GM19452 (cell line): ENCODE measurements around the gene TBCD.
"Not testable (repeated sequence)": the region's sequence is repeated elsewhere in the genome, so short reads cannot be mapped to it uniquely, and the experiment has no call there.

Source experiments
- ATAC-seq: cut with Tn5 transposase; IDR thresholded peaks from one replicate; pipeline ENCODE4 v1.9.1; 2021; ENCODE audit not compliant: unreplicated experiment

TBCD gene

DNA sequence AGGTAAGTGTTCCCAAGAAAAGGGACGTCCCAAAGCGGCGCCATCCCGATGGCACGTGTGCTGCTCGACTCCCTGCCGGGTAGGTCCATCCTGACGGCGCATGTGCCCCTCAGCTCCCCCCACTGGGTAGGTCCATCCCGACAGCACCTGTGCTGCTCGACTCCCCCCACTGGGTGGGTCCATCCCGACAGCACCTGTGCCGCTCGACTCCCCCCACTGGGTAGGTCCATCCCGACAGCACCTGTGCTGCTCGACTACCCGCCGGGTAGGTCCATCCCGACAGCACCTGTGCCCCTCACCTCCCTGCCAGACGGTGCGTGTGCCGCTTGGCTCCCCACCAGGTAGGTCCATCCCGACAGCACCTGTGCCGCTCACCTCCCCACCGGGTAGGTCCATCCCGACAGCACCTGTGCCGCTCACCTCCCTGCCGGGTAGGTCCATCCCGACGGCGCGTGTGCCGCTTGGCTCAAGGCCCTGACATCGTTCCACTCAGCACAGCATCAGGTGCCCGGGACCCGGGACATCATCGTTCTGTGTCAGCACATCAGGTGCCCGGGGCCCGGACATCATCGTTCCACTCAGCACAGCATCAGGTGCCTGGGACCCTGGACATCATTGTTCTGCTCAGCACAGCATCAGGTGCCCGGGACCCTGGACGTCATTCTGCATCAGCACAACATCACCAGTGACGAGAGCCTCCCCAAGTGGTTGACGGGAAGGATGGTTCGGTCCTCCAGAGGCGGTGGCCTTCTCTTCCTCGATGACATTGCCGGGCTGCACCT lies 22.2 kb upstream of the TBCD start:
- ATAC-seq: no peak

- ATAC-seq: no peak
These were observed 19.6 kb upstream of the TBCD start for GRCh38 chr17:82732118-82732743.

DNA sequence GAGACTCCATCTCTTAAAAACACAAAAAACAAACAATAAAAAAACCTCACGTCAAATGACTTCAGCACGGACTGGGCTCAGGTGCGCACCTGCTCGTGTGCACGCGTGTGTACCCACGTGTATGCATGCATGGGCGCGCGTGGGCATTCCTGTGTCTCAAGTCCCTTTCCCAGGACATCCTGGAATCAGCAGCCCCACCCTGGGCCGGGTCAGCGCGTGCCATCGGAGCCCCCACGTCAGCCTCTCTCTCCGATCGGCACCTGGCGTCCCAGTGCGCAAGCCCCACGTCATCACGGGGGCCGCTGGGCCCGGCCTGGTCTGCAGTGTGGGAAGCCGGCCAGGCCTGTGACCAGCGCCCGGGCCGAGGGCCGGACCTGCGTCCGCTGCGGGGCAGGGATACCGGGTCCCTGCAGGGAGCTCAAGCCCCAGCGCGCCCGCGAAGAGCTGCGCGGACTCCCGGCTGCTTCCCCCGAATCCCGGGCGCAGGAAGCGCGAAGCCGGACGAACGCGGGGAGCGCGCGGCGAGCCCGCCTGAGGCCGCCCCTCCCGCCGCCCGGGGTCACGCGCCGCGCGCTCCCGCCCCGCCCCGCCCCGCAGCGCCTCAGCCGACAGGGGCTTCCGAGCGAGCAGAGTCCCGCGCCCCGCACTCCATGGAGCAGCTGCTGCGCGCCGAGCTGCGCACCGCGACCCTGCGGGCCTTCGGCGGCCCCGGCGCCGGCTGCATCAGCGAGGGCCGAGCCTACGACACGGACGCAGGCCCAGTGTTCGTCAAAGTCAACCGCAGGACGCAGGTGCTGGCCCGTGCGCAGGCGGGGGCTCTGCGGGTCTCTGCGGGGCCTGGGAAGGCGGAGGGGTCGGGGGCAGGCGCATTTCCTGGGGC lies 16.6 kb upstream of the TBCD start, which contains the start of gene FN3K:
Gene FN3K (plus strand): TSS at position 629 of the 880 bp plus-strand sequence. CDS start 22 bp downstream, at position 651.
- ATAC-seq: no peak

DNA sequence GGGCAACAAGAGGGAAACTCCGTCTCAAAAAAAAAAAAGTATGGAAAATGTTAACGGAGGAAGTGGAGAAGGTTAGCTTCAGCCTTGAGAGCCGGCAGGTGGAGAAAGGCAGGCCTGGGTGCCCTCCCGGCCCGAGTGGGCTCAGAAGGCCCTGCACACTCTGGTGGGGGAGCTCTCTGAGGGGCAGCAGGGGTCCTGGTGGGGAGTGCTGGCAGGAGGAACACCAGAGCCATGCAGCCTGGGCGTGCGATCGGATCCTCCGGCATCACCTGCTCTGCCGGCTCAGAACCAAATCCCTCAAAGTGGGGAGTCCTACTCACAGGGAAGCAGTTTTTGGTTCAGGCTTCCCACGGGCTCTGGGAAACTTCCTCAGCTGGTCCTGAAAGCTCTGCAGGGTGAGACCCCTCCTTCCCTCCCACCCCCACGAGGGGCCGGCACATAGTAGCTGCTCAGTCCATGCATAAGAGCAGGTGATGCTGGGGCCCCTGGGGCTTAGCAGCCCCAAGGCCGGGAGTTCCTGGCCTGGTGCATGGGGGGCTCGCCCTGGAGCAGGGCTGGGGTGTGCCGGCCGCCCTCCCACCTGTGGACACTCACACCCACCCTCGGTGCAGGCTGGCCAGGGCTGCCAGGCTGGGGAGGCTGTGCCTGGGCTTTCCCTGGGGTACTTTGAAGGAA lies 15.2 kb upstream of the TBCD start:
- ATAC-seq: no peak

DNA sequence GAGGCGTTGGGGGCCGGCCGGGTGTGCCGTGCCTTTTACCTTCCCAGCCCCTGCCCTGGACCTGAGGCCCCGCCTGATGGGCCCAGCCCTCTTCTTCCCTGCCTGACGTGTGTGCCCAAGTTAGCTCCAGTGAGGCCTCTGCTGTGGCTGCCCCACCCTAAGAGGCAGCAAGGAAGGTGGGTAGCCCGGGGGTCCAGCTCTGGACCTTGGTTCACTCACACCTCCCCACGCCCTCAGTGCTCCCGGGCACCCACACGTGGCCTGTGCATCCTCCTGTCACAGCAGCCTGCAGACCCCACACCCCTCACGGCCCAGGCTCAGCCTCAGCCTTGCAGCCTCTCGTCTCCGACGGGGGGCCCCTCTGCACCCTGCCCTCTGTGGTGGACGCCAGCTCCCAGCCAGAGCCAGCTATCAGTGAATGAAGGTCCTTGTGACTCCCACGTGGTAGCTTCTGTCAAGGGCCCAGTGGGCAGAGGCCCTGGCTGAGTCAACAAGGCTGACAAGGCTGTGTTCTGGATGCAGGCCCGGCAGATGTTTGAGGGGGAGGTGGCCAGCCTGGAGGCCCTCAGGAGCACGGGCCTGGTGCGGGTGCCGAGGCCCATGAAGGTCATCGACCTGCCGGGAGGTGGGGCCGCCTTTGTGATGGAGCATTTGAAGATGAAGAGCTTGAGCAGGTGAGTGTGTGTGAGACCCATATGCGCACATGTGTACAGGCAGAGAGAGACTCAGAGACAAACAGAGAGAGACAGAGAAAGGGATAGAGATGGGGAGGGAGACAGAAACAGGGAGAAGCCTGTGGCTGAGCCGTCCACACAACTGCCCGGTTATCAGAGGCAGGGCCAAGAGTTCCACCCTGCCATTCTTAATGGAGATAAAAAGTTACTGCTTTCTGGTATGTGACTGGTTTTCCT lies 13.6 kb upstream of the TBCD start:
- ATAC-seq: no peak

GRCh38 chr17:82740906-82741759 lies 10.7 kb upstream of the TBCD start:
- ATAC-seq: no peak

- ATAC-seq: no peak
These were observed 8.3 kb upstream of the TBCD start for GRCh38 chr17:82743344-82744219.

DNA sequence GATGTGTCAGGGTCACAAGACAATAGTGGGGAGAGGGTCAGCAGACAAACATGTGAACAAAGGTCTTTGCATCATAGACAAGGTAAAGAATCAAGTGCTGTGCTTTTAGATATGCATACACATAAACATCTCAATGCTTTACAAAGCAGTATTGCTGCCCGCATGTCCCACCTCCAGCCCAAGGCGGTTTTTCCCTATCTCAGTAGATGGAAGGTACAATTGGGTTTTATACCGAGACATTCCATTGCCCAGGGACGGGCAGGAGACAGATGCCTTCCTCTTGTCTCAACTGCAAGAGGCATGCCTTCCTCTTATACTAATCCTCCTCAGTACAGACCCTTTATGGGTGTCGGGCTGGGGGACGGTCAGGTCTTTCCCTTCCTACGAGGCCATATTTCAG lies 7.1 kb upstream of the TBCD start:
- ATAC-seq: not testable (repeated sequence)

DNA sequence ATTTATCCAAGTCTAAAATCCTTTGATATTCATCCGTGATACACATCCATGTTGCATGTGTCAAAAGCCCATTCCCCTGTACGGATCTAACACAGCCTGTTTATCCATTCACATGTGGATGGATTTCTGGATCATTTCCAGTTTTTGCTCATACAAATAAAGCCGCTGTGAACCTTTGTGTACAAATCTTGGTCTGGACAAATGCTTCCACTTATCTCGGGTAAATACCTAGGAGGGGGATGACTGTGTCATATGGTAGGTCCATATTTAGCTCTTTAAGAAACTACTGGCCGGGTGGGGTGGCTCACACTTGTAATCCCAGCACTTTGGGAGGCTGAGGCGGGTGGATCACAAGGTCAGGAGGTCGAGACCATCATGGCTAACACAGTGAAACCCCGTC lies 6.3 kb upstream of the TBCD start:
- no peak for ATAC-seq

- no peak for ATAC-seq
These were observed 3.1 kb upstream of the TBCD start for GRCh38 chr17:82748756-82749155.

DNA sequence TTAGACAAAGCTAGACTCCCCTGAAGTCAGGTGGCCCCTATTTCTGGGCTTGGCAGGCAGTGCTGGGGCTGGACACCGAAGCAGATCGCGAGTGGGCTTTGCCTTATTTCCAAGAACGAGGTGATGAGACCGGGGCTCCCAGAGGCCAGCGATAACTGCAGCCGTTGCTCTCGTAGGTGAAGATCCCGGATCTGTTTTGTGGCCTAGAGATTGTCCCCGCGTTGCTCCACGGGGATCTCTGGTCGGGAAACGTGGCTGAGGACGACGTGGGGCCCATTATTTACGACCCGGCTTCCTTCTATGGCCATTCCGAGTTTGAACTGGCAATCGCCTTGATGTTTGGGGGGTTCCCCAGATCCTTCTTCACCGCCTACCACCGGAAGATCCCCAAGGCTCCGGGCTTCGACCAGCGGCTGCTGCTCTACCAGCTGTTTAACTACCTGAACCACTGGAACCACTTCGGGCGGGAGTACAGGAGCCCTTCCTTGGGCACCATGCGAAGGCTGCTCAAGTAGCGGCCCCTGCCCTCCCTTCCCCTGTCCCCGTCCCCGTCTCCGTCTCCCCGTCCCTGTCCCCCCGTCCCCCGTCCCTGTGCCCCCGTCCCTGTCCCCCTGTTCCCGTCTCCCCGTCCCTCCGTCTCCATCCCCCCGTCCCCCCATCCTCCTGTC lies 1.5 kb upstream of the TBCD start:
- no peak for ATAC-seq

GRCh38 chr17:82751171-82751570 lies 694 bp upstream of the TBCD start:
- peak; percentile 34 for ATAC-seq

- peak; percentile 28 for ATAC-seq
These were observed 721 bp downstream of the TBCD start for GRCh38 chr17:82752371-82753200.

GRCh38 chr17:82753201-82753464 lies 1.3 kb downstream of the TBCD start:
- ATAC-seq: no peak

GRCh38 chr17:82754297-82755208 lies 2.7 kb downstream of the TBCD start:
- no peak for ATAC-seq

DNA sequence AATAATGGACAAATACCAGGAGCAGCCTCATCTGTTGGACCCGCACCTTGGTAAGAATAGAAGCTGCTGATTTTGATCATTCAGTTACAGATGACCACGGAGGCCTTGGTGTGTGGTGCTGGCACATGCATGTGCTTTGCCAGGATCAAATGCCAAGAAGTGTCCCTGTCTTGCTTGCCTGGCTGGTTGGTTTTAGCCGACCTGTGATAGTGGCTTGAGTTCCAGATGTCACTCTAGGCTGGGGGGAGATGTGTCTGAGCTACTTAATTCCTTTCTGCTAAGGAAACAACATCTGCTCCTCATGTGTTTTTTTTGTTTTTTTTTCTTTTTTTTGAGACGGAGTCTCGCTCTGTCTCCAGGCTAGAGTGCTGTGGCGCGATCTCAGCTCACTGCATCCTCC lies 4.3 kb downstream of the TBCD start:
- no peak for ATAC-seq
